Measurements from ENCODE around the gene ATG101. TPM values are rescaled to one million over a fixed set of nuclear protein-coding genes. Genes with fewer than 3 reads are reported as not detected.
"Not testable (repeated sequence)": the region's sequence is repeated elsewhere in the genome, so short reads cannot be mapped to it uniquely, and the experiment has no call there.

Gene ATG101
- total RNA-seq, 1 experiment from 2014 or later, result 75.7 TPM

DNA sequence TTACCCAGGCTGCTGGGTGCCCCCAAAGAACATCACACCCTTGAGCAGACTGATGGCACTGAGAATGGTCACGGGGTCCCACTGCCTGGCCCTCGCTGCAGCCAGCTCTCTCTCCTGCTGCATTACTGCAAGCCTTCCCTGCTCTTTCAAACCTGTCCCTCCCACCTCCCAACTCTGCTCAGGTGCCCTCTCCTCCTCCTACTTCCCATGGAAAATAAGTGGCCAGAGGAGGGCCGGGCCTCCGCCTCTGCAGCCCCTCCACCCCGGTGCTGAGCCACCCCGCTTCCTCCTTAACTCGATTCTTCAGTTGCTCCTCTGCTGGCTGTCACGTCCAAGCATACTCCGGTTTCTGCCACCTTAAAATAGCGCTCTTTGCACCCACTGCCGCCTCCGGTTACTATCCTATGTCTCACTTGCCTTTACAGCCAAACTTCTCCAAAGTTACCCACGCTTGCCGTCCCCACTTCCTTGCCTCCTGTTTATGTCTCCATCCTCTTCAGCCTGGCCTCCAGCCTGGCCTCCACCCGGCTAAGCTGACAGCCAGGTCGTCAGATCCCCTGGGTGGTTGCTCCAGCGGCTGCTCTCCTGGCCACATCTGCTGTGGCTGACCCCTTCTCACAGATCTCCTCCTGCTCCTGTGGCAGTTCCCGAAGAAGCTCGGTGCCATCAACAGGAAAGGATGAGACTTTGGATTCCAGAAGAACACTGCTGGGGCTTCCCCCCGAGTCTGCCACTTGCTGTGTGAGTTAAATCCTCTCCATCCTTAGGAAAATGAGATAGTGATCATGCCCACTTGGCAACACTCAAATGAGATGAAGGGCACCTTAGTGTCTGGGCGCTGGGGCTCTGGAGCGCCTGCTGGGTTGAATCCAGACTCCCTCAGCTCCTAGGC is 17.4 kb downstream of the ATG101 start:
- Histone ChIP-seq H3K27me3 (ENCODE audit: control insufficient read depth, insufficient read depth, low read length) (no peaks in the 10 kb centered on the region; the same call in 1 of the 2 replicates), H3K4me3 (ENCODE audit: insufficient read depth, low read depth, low read length) (no peak overlapping the region), H3K36me3 (replicated peaks; ENCODE audit: control insufficient read depth, insufficient read depth, low read length) (no peaks in the 10 kb centered on the region)
- peak; percentile 69 for DNase-seq

DNA sequence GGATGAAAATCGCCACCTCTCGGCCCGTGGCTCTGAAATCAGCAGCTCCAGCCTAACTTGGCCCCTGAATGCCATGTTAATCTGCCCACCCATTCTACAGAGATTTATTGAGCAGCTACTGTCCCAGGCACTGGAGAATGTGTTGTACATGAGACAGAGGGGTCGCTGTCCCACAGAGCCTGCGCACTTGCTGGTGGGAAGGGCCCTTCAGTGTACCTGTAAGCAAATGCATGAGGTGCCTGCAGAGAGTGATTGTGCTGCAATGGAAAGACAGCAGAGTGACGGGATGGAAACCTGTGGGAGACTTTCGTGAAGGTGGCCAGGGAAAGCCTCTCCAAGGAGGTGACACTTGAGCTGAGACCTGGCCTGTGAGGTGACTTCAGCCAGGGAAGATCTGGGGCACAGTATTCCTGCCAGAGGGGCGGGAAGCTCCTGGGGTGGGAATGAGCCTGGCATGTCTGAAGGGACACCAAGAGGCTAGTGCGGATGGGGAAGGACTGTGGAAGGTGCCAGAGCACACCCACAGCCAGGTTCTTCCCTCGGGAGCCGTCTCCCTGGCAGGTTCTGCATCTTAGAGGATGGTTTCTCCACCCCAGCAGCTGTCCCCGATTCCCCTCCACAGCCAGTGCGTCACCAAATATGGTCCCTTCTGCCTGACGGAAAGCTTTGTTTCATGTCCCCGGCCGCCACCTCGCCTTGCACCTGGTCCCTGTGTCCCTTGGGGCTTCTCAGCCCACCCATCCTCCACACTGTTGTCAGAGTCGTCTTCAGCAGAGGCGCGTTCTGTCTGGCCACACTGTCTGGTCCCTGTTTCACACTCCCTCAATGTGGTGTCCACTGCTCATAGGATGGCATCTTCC is 18.4 kb downstream of the ATG101 start:
- Histone ChIP-seq H3K27me3 (ENCODE audit: control insufficient read depth, insufficient read depth, low read length) (no peaks in the 10 kb centered on the region; the same call in 1 of the 2 replicates), H3K36me3 (replicated peaks; ENCODE audit: control insufficient read depth, insufficient read depth, low read length) (no peaks in the 10 kb centered on the region), H3K4me3 (ENCODE audit: insufficient read depth, low read depth, low read length) (no peak overlapping the region)
- peak; percentile 37 for DNase-seq

- no peaks in the 10 kb centered on the region for H3K36me3 ChIP-seq (replicated peaks; ENCODE audit: control insufficient read depth, insufficient read depth, low read length)
- H3K4me3 ChIP-seq (ENCODE audit: insufficient read depth, low read depth, low read length), result no peak overlapping the region
- peak; percentile 21 for DNase-seq
- no peaks in the 10 kb centered on the region; the same call in 1 of the 2 replicates for H3K27me3 ChIP-seq (ENCODE audit: control insufficient read depth, insufficient read depth, low read length)
Measured at GRCh38 chr12:52089491-52089890, 19.7 kb downstream of the ATG101 start.

DNA sequence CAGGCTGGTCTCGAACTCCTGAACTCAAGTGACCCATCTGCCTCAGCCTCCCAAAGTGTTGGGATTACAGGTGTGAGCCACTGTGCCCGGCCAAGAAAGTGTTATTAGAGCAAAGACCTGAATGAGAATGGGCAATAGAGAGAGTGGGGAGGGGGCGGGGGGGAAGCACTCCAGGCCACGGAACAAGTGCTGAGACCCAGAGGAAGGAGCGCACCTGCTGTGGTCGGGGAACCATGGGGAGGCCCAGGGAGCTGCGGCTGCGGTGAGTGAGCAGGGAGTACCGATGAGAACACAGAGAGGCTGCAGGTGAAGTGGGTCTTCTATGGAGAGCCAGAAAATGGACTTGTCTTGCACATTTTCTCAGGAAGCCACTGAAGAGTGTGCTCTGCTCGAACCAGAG is 20.5 kb downstream of the ATG101 start:
- H3K27me3 ChIP-seq (ENCODE audit: control insufficient read depth, insufficient read depth, low read length), result no peaks in the 10 kb centered on the region; the same call in 1 of the 2 replicates
- no peaks in the 10 kb centered on the region for H3K36me3 ChIP-seq (replicated peaks; ENCODE audit: control insufficient read depth, insufficient read depth, low read length)
- no peak overlapping the region for H3K4me3 ChIP-seq (ENCODE audit: insufficient read depth, low read depth, low read length)
- peak; percentile 43 for DNase-seq

- Histone ChIP-seq H3K36me3 (replicated peaks; ENCODE audit: control insufficient read depth, insufficient read depth, low read length) (no peaks in the 10 kb centered on the region), H3K27me3 (ENCODE audit: control insufficient read depth, insufficient read depth, low read length) (no peaks in the 10 kb centered on the region; the same call in 1 of the 2 replicates), H3K4me3 (ENCODE audit: insufficient read depth, low read depth, low read length) (no peak overlapping the region)
- peak; percentile 71 for DNase-seq
Measured at GRCh38 chr12:52091061-52091460, 21.3 kb downstream of the ATG101 start.

DNA sequence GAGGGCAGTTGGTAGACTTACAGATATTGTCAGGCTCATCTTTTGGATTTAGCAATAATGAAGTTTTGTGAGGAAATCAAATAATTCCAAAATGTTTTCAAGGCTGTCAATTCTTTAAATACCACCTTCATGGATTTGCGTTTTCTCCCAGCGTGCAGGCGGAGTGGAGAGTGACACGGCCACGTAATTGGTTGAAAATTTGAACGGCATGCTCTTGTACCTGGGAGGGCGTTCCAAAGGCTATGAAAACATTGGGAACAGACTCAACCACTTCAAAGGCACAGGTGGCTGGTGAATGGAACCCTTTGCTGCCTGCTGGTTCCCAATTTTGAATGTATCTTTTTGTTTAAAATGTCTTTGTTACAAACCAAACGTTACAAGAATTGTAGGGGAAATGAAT is 22.1 kb downstream of the ATG101 start:
- DNase-seq, result peak; percentile 30
- no peaks in the 10 kb centered on the region; the same call in 1 of the 2 replicates for H3K27me3 ChIP-seq (ENCODE audit: control insufficient read depth, insufficient read depth, low read length)
- no peaks in the 10 kb centered on the region for H3K36me3 ChIP-seq (replicated peaks; ENCODE audit: control insufficient read depth, insufficient read depth, low read length)
- H3K4me3 ChIP-seq (ENCODE audit: insufficient read depth, low read depth, low read length), result no peak overlapping the region

DNA sequence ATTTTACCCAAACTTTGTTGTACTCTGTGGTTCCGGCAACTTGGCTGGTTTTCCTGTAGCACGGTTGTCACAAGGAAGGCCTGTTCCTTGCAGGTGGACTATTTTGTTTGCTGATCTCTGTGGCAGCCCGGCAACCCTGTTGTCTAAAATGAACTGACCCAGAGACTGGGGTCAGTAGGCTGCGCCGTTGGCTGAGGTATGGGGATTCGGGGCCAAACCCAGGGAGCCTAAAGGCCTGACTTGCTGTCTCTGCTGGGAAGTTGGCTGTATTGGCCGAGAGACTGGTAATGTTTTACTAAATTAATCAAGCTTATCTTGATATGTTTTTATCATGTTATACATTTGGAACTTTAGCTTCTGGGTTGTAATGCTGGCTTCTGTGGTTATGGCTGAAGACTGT is 23.6 kb downstream of the ATG101 start:
- Histone ChIP-seq H3K36me3 (replicated peaks; ENCODE audit: control insufficient read depth, insufficient read depth, low read length) (no peaks in the 10 kb centered on the region), H3K4me3 (ENCODE audit: insufficient read depth, low read depth, low read length) (no peak overlapping the region), H3K27me3 (ENCODE audit: control insufficient read depth, insufficient read depth, low read length) (no peaks in the 10 kb centered on the region; the same call in 1 of the 2 replicates)
- peak; percentile 26 for DNase-seq

DNA sequence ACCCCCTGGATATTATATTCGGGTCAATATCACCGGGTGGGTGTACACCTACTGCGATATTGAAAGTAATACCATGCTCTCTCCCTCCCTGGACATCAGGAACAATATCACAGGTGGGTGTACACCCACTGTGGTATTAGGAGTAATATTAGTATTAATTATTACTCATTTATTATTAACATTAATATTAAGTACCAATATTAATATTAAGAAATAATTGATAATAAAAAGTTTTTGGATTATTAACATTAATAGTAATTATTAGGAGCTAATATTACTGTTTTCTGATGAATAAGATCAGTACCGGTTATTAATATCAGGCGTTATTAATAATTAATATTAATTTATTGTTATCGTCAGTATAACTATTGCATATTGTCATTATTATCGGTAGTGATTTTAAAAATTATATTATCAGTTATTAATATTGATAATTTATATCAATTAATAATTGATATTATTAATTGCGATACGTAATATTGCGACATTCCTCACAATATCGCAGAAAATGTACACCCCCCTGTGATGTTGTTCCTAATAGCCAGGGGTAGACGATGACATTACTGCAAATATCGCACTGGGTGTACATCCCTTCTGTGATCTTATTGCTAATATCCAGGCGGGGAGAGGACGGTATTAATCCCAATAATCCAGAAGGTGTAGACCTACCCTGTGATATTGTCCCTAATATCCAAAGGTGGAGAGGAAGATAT is 26.7 kb downstream of the ATG101 start:
- DNase-seq, result no peak
- no peaks in the 10 kb centered on the region; the same call in 1 of the 2 replicates for H3K27me3 ChIP-seq (ENCODE audit: control insufficient read depth, insufficient read depth, low read length)

GRCh38 chr12:52097045-52097666 is 27.4 kb downstream of the ATG101 start:
- no peak overlapping the region for H3K4me3 ChIP-seq (ENCODE audit: insufficient read depth, low read depth, low read length)
- H3K27me3 ChIP-seq (ENCODE audit: control insufficient read depth, insufficient read depth, low read length), result no peaks in the 10 kb centered on the region; the same call in 1 of the 2 replicates
- H3K36me3 ChIP-seq (replicated peaks; ENCODE audit: control insufficient read depth, insufficient read depth, low read length), result no peaks in the 10 kb centered on the region
- peak; percentile 19 for DNase-seq

More for the DNA sequence above, 26.7 kb downstream of the ATG101 start:
- H3K4me3 ChIP-seq (ENCODE audit: insufficient read depth, low read depth, low read length), result no peak overlapping the region
- H3K36me3 ChIP-seq (replicated peaks; ENCODE audit: control insufficient read depth, insufficient read depth, low read length), result no peaks in the 10 kb centered on the region

DNA sequence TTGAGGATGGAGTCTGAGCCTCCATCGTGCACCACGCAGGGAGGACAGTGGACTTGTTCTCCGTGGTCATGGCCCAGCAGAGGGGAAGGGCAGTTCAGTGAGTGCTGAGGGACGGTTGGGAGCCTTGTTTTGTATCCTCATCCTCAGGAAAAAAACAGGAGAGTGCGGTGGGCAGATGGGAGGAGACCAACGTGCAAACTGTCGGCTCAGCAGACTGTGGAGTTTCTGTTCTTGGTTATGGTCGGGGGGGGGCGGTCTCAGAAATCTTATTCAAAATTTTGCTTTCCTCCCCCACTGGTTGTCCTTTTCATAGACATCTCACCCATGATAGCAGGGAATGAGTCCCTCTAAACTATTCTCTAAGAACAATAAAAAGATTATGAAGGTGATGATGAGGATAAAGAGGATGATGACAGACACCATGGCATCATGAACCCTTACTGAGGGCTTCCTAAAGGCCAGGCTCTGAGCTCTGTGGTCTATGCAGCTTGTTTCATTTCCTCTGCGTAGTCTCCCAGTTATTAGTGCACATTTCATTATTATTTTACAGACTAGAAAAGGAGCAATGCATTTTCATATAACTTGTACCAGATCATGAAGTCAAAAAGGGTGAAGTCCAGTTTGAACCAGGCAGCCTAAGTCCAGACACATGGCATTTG is 34.8 kb downstream of the ATG101 start:
- not testable (repeated sequence) for H3K27me3 ChIP-seq (ENCODE audit: control insufficient read depth, insufficient read depth, low read length); DNase-seq; H3K36me3 ChIP-seq (replicated peaks; ENCODE audit: control insufficient read depth, insufficient read depth, low read length); H3K4me3 ChIP-seq (ENCODE audit: insufficient read depth, low read depth, low read length)

GRCh38 chr12:52116222-52117125 is 46.7 kb downstream of the ATG101 start:
- not testable (repeated sequence) for H3K36me3 ChIP-seq (replicated peaks; ENCODE audit: control insufficient read depth, insufficient read depth, low read length); DNase-seq; H3K27me3 ChIP-seq (ENCODE audit: control insufficient read depth, insufficient read depth, low read length); H3K4me3 ChIP-seq (ENCODE audit: insufficient read depth, low read depth, low read length)

- H3K4me3 ChIP-seq (ENCODE audit: insufficient read depth, low read depth, low read length); H3K27me3 ChIP-seq (ENCODE audit: control insufficient read depth, insufficient read depth, low read length); H3K36me3 ChIP-seq (replicated peaks; ENCODE audit: control insufficient read depth, insufficient read depth, low read length); DNase-seq: not testable (repeated sequence)
Measured at GRCh38 chr12:52117806-52118475, 48.2 kb downstream of the ATG101 start.

Measured in H7 (cell line).